ENCODE measurements around the gene CCSER2.

The CCSER2 gene

DNA sequence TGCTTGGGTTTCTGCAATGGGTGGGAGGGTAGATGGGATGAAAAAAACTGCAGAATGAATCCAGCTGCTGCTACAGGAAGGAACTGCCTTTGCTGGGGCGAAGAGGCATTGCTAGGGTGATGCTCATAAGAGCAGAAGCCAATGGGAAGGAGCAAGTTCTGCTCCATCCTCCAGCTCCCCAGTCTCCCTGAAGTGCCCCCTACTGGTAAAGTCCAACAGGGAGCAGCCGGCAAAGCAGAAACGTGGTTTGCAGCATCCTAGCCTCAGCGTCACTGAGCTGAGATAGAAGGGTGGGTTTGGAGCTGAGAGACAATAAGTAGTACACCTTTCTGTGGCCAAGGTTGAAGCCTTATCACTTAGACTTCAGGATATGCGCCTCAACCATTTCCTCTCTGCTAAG lies 220.5 kb downstream of the CCSER2 start:
- DNase-seq (ENCODE audit: low read depth, low spot score), result no peak

DNA sequence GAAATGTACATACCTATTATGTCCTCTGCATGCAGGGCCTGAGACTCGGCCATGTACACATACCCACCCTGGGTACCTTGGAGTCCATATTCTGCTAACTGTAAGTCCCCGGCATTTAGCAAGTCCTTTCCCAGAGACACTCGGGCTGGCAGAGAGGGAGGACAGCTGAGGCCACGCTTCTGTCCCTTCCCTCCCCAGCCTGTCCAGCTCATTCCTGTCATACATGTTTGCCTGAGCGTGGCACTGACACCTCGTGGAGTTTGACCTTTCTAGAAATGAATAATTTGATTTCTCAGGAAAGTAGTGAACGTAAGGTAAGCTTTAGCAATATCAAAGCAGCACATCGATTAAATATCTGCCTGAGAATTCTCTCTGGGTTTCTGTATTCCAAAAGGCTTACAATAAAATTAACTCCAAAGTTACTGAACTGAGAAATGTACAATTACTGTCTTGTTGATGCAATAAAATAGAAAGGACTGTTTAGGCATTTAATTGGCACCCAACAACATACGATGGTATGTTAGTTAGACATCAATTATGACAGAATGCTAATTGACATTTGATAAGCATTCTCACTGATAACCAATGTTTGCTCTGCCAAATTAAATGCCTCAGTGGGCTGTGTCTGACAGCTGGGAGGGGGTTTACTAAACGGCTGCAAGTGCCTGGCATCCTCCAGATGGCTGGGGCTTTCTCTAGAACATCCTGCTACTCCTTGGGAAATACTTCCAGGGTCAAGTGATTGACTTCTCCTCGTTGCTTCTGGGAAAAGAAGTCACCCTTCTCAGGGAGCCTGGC lies 221.2 kb downstream of the CCSER2 start:
- no peak for DNase-seq (ENCODE audit: low read depth, low spot score)

DNA sequence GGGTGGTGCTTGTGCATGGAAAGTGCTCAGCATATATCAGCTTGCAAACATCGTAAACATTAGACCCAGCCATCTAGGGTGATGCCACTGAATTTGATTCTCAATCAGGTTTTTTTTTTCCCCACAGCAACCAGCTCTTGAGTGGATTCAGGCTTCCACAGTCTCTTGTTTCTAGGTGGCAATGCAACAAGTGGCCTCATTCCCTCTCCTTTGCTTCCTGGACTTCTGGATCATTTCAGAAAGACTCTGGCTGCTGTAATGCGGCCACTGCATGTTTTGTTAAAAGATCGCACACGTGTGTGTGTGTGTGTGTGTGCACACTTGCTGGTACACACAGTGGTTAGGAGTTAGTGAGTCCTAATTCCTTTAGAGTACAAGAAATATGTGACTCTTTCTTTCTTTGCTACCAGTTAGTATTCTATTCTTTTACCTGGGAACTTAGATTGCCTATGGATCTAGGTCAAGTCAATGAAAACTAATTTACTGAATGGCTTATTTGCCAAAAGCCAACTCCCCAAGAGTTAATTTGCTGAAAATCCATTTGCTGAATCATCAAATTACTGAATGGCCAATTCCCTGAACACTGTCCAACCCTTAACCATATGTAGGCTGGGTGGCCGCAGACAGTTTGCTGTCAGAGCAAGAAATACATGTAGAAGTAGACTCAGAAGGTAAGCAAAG lies 222.5 kb downstream of the CCSER2 start:
- DNase-seq (ENCODE audit: low read depth, low spot score), result no peak

DNA sequence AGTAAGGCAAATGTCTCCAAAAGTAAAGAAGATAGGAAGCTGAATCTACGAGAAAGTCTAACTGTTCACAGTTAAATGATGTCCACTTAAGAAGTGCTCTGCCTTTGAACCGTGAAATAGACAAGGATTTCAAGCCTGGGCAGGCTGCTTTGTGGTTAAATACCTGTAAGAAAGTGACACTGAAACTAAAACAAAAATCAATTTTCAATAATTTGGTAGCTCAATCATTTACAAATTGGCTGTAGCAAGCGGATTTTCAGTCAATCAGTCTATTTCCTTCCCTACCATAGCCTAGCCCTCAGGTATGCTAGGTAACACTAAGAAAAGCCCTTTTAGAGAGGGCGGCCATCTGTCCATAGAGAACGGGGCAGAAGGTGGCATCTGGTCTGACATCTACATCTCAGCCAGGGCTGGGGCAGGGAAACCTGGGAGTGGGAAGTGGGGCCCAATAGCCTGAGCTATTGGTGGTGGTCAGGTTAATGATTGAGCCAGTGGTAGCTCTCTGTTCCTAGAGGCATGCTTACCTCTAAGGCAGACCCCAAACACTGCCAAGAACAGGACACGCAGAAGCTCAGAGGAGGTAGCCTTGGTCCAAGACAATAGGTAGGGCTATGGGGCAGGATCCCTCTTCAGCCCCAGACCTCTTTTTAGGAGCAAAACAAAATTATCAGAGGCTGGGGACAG lies 223.2 kb downstream of the CCSER2 start:
- no peak for DNase-seq (ENCODE audit: low read depth, low spot score)

DNA sequence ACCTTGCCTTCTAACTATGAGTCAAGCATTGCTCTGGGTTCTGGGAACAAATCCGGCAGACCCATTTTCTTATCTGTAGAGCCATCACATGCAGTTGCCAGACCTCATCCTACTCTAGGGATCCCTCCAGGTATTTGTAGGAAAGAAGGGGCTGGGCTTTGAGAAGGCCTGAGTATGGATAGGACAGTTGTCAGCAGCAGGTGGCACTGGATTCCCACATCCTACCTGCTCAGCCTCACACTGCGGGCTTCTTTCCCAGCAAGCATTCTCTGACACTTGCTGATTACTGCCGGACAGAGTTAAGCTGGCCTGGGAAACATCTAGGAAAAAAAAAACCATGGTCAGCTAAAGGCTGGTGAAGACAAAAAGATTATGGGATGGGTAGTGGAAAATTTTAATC lies 224.1 kb downstream of the CCSER2 start:
- DNase-seq (ENCODE audit: low read depth, low spot score), result no peak

DNA sequence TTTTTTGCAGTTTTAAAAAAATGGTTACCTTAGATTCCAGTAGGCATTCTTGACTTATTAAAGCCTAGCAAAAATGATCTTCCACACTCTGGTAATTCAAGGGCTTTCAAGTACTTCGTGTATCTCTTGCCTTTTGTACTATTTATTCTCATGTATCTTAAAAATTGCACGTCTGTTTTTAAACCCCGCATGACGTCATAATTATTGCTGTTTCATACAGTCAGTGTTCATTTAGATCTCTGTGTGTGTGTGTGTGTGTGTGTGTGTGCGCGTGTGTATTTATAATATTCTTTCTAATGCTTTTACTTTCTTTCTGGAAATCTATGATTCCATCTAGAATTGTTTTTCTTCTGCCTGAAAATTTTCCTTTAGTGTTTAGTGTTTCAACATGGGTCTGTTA lies 234.2 kb downstream of the CCSER2 start:
- no peak for DNase-seq (ENCODE audit: low read depth, low spot score)

DNA sequence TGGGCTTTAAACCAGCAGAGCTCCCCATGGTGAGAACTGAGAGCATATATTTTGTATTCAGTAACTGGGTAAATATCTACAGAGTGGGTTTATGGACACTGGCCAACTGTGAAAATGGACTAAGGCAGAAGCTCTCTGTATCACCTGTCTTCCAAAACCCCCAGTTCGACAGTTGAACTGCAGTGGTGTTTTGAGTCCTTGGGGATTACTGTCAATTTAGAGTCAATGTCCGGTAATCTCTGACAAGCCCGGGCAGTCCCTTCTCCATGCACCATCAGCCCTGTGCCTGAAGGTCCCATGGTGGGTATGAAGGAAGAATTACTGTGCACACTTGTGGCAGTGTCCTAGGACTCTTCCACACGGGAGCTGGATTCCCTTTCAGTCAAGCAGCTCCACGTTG lies 235.0 kb downstream of the CCSER2 start:
- no peak for DNase-seq (ENCODE audit: low read depth, low spot score)

DNA sequence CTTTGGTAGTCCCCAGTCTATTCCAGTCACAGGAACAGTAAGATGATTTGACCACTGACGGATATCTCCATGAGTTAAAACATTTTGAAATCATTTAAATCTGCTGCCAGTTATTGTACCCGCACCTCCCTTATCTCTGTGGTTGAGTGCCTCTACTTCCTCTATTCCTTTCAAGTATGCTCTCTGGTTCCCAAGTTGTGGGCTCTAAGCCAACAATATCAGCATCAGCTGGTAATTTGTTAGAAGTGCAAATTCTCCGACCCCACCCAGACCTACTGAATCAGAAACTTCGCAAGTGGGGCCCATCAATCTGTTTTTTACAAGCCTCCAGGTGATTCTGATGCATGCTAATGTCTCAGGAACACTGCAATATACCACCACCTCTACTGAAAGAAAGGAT lies 235.5 kb downstream of the CCSER2 start:
- no peak for DNase-seq (ENCODE audit: low read depth, low spot score)

DNA sequence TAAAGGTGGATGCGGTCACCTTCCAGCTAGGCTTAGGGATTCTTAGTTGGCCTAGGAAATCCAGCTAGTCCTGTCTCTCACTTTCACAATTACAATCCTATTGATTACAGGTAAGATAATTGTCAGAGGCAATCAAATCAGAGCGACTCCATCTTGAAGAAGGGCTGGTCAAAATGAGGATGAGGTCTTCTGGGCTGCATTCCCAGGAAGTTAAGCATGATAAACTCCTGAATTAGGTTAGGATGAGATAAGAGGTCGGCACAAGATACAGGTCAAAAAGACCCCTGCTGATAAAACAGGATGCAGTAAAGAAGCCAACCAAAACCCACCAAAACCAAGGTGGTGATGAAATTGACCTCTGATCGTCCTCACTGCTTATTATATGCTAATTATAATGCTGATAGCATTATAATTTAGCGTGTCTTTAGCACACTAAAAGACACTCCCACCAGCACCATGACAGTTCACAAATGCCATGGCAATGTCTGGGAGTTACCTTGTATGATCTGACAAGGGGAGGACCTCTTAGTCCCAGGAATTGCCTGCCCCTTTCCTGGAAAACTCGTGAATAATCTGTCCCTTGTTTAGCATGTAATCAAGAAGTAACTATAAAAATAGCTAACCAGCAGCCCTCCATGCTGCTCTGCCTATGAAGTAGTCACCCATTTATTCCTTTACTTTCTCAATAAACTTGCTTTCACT lies 237.6 kb downstream of the CCSER2 start:
- no peak for DNase-seq (ENCODE audit: low read depth, low spot score)

DNA sequence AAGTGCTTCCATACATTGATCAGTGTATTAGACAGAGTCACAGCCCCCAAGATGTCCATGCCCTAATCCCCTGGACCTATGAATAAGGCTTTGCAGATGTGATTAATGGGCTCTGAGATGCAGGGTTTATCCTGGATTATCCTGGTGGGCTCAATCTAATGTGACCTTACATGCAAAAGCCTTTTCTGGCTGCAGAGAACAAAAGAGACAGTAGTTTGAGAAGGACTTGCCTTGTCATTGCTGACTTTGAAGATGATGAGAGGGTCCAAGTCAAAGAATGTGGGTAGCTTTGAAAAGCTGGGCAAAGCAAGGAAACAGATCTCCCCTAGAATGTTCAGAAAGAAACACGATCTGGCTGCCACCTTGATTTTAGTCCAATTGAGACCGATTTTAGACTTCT lies 238.7 kb downstream of the CCSER2 start:
- no peak for DNase-seq (ENCODE audit: low read depth, low spot score)
